Measurements from ENCODE around the gene RTN4RL1.

DNA sequence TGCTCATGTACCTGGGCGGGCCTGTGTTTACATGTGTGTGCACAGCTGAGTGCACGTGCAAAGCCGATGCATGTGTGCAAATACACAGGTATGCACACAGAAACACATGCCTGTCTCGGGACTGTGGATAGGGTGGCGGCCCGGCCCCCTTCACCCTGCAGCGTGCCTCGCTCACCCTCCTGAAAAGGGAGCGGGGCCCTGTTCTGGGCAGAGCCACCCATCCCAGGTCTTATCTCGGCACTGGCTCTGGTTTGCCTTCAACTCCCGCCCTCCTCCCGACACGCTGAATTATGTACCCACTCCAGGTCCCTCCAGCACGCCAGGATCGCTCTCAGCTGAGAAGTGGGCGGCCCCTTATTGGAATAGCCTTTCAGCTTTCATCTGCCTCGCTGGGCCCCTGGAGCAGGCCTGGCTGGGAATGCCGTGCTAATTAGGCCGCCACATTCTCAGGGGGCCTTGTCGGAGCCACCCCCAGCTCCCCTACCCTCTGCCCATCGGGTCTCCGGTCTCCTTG lies 77.8 kb downstream of the RTN4RL1 start:
- no peak for TF ChIP-seq CTCF (IDR thresholded peaks at IDR 0.05)
- TF ChIP-seq POLR2A (IDR thresholded peaks at IDR 0.05) = no peak
